ENCODE measurements around the gene FBXO36.

The FBXO36 gene

DNA sequence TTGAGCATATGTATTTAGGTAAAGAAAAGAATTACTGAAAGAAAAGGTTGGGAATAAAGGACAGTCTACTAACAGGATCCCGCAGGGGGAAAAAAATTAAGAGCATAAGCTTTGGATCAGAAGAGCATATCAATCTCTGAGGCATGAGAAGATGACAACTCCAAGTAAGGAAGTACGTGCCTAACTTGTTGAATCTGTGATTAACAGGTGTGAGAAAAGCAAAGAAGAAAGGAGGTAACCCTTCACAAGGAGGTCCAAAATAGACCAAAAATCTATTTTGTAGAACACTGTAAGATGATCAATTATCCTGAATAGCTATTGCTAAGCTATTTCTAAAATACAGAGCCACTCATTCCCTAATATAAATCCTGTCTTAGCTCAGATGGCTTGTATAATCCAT is 33.3 kb upstream of the FBXO36 start:
- Histone ChIP-seq H3K4me1 (ENCODE audit: low read length) (no peaks in the 10 kb centered on the region), H3K9me2 (replicated peaks; ENCODE audit: insufficient read depth, low read length) (no peaks in the 10 kb centered on the region), H3K27ac (ENCODE audit: low read length) (no peak overlapping the region), H3F3A (ENCODE audit: insufficient read depth, low read length) (no peaks in the 10 kb centered on the region), H2AFZ (ENCODE audit: low read length) (no peak overlapping the region), H3K9me3 (replicated peaks; ENCODE audit: insufficient read depth, low read length) (no peaks in the 10 kb centered on the region), H3K4me3 (ENCODE audit: low read length) (no peak overlapping the region), H3K36me3 (replicated peaks; ENCODE audit: insufficient read depth, low read length) (no peaks in the 10 kb centered on the region), H4K20me1 (ENCODE audit: insufficient read depth, low read length) (no peaks in the 10 kb centered on the region), H3K9ac (ENCODE audit: low read length) (no peak overlapping the region), H3K4me2 (ENCODE audit: low read depth, low read length) (no peak overlapping the region), H3K79me2 (ENCODE audit: low read length) (peaks cover 75% of the 10 kb centered on the region), H3K27me3 (replicated peaks; ENCODE audit: insufficient read depth, low read length) (no peaks in the 10 kb centered on the region)
- no peak for DNase-seq
- TF ChIP-seq, protein P1, sequence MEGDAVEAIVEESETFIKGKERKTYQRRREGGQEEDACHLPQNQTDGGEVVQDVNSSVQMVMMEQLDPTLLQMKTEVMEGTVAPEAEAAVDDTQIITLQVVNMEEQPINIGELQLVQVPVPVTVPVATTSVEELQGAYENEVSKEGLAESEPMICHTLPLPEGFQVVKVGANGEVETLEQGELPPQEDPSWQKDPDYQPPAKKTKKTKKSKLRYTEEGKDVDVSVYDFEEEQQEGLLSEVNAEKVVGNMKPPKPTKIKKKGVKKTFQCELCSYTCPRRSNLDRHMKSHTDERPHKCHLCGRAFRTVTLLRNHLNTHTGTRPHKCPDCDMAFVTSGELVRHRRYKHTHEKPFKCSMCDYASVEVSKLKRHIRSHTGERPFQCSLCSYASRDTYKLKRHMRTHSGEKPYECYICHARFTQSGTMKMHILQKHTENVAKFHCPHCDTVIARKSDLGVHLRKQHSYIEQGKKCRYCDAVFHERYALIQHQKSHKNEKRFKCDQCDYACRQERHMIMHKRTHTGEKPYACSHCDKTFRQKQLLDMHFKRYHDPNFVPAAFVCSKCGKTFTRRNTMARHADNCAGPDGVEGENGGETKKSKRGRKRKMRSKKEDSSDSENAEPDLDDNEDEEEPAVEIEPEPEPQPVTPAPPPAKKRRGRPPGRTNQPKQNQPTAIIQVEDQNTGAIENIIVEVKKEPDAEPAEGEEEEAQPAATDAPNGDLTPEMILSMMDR (IDR thresholded peaks at IDR 0.05; ENCODE audit: low read length): no peak
- TF ChIP-seq EZH2 (optimal IDR thresholded peaks at IDR 0.05; ENCODE audit: low read depth, low read length): no peak
- no peak for TF ChIP-seq EZH2phosphoT487 (IDR thresholded peaks at IDR 0.05; ENCODE audit: low read length)

DNA sequence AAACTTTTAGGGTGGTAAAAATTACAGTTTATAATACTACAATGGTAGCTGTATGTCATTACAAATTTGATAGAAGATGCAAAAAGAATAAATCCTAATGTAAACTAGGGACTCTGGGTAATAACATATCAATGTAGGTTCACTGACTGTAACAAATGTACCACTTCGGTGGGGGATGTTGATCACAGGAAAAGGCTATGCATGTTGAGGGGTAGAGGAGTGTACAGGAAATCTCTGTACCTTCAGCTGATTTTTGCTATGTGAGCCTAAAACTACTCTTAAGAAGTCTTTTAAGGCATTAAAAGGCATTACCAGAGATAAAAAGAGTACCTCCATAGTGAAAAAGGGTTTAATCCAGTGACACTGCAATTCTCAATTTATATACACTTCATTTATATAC is 25.4 kb upstream of the FBXO36 start:
- H3K4me1 ChIP-seq (ENCODE audit: low read length): no peaks in the 10 kb centered on the region
- H4K20me1 ChIP-seq (ENCODE audit: insufficient read depth, low read length): no peaks in the 10 kb centered on the region
- H3K9me3 ChIP-seq (replicated peaks; ENCODE audit: insufficient read depth, low read length): no peaks in the 10 kb centered on the region
- no peak overlapping the region for H2AFZ ChIP-seq (ENCODE audit: low read length)
- H3K9me2 ChIP-seq (replicated peaks; ENCODE audit: insufficient read depth, low read length): no peaks in the 10 kb centered on the region
- H3K4me3 ChIP-seq (ENCODE audit: low read length): no peak overlapping the region
- no peak overlapping the region for H3K27ac ChIP-seq (ENCODE audit: low read length)
- H3K9ac ChIP-seq (ENCODE audit: low read length): no peak overlapping the region
- no peaks in the 10 kb centered on the region for H3K36me3 ChIP-seq (replicated peaks; ENCODE audit: insufficient read depth, low read length)
- H3F3A ChIP-seq (ENCODE audit: insufficient read depth, low read length): no peaks in the 10 kb centered on the region
- no peak overlapping the region for H3K4me2 ChIP-seq (ENCODE audit: low read depth, low read length)
- no peak for DNase-seq
- TF ChIP-seq EZH2phosphoT487 (IDR thresholded peaks at IDR 0.05; ENCODE audit: low read length) (no peak), EZH2 (optimal IDR thresholded peaks at IDR 0.05; ENCODE audit: low read depth, low read length) (no peak)
- TF ChIP-seq, protein P1 (IDR thresholded peaks at IDR 0.05; ENCODE audit: low read length): no peak
- H3K27me3 ChIP-seq (replicated peaks; ENCODE audit: insufficient read depth, low read length): no peaks in the 10 kb centered on the region
- peaks cover 63% of the 10 kb centered on the region for H3K79me2 ChIP-seq (ENCODE audit: low read length)

DNA sequence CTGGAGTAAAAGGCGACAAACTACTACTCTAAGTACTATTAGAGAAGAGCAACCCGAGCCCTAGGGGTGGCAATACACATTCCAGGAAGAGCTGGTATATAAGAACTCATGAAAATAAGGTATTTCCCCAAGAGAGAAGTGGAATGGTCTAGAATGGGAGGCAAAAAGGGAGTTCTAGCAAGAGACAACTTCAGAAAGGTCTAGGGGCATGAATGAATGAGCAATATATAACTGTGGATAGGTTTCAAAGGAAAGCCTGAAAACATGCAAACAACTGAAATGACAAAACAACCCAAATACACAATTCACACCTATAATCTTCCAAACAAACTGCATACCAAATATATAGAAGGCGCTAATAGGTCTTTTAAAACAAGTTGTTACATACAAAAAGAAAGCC is 22.7 kb upstream of the FBXO36 start:
- Histone ChIP-seq H3K27me3 (replicated peaks; ENCODE audit: insufficient read depth, low read length) (no peaks in the 10 kb centered on the region), H2AFZ (ENCODE audit: low read length) (no peak overlapping the region), H3K4me1 (ENCODE audit: low read length) (no peaks in the 10 kb centered on the region), H3F3A (ENCODE audit: insufficient read depth, low read length) (no peaks in the 10 kb centered on the region), H3K9ac (ENCODE audit: low read length) (no peak overlapping the region), H3K4me2 (ENCODE audit: low read depth, low read length) (no peak overlapping the region), H3K79me2 (ENCODE audit: low read length) (peaks cover 68% of the 10 kb centered on the region), H3K9me2 (replicated peaks; ENCODE audit: insufficient read depth, low read length) (no peaks in the 10 kb centered on the region), H3K9me3 (replicated peaks; ENCODE audit: insufficient read depth, low read length) (no peaks in the 10 kb centered on the region), H3K36me3 (replicated peaks; ENCODE audit: insufficient read depth, low read length) (0 out of 2 replicates have a peak, but pooled peaks cover 4% of the 10 kb centered on the region), H3K27ac (ENCODE audit: low read length) (no peak overlapping the region), H3K4me3 (ENCODE audit: low read length) (no peak overlapping the region), H4K20me1 (ENCODE audit: insufficient read depth, low read length) (no peaks in the 10 kb centered on the region)
- TF ChIP-seq EZH2phosphoT487 (IDR thresholded peaks at IDR 0.05; ENCODE audit: low read length): no peak
- TF ChIP-seq, protein P1 (IDR thresholded peaks at IDR 0.05; ENCODE audit: low read length): no peak
- no peak for TF ChIP-seq EZH2 (optimal IDR thresholded peaks at IDR 0.05; ENCODE audit: low read depth, low read length)
- DNase-seq: no peak

All from MM.1S (cell line).